Type B pancreatic cell (in vitro differentiated cells): ENCODE measurements around the gene NIP7. TPM values are rescaled to one million over a fixed set of nuclear protein-coding genes. Genes with fewer than 3 reads are reported as not detected.

ENCODE experiments used
- DNase-seq: peaks from one replicate; pipeline ENCODE4 v3.0.0; 2021; ENCODE audit warnings: mixed read lengths; ENCODE audit not compliant: unreplicated experiment; ENCODE audit errors: extremely low spot score
- H3K27ac Mint-ChIP-seq: 2 replicates; pipeline ENCODE4 v1.8.0; 2021; ENCODE audit warnings: mild to moderate bottlenecking, mixed read lengths
- H3K27me3 Mint-ChIP-seq: 2 replicates; pipeline ENCODE4 v1.8.0; 2021; ENCODE audit warnings: mixed read lengths
- H3K36me3 Mint-ChIP-seq: 2 replicates; pipeline ENCODE4 v1.8.0; 2021; ENCODE audit warnings: mixed read lengths
- H3K4me1 Mint-ChIP-seq: one replicate; pipeline ENCODE4 v1.8.0; 2021; ENCODE audit warnings: mixed read lengths; ENCODE audit not compliant: unreplicated experiment
- H3K4me3 Mint-ChIP-seq: 2 replicates; pipeline ENCODE4 v1.8.0; 2021; ENCODE audit warnings: mild to moderate bottlenecking, mixed read lengths
- H3K9me3 Mint-ChIP-seq: 2 replicates; pipeline ENCODE4 v1.8.0; 2021; ENCODE audit warnings: mixed read lengths
- CTCF ChIP-seq: fragments of 200-600 bp; sonication (generic); conservative IDR thresholded peaks from 2 replicates; pipeline ENCODE4 v1.5.0; 2021; ENCODE audit warnings: antibody characterized with exemption, mild to moderate bottlenecking
- total RNA-seq: library from RNA; stranded (reverse); gene quantifications from 2 replicates; pipeline ENCODE4 v1.2.1, GENCODE V29; 2021; ENCODE audit warnings: low replicate concordance

The NIP7 gene
- total RNA-seq, 1 donor from 2014 or later, result 33.2 TPM

- Mint-ChIP-seq H3K4me1 (peaks cover 14% of the 10 kb centered on the region), H3K9me3 (no peaks in the 10 kb centered on the region), H3K4me3 (no peak overlapping the region), H3K27me3 (no peaks in the 10 kb centered on the region), H3K27ac (no peak overlapping the region), H3K36me3 (peaks cover 7% of the 10 kb centered on the region)
- no peak for DNase-seq
- TF ChIP-seq CTCF, result no peak
Measured at GRCh38 chr16:69315486-69316311, 23.9 kb upstream of the NIP7 start.

GRCh38 chr16:69316595-69317034, 23.0 kb upstream of the NIP7 start:
- Mint-ChIP-seq H3K27ac (no peak overlapping the region), H3K4me3 (no peak overlapping the region), H3K27me3 (no peaks in the 10 kb centered on the region), H3K9me3 (no peaks in the 10 kb centered on the region), H3K36me3 (peaks cover 13% of the 10 kb centered on the region), H3K4me1 (peaks cover 13% of the 10 kb centered on the region)
- TF ChIP-seq CTCF, result no peak
- DNase-seq, result no peak

- Mint-ChIP-seq H3K36me3 (peaks cover 17% of the 10 kb centered on the region), H3K4me3 (no peak overlapping the region), H3K27ac (no peak overlapping the region), H3K9me3 (no peaks in the 10 kb centered on the region), H3K4me1 (peaks cover 5% of the 10 kb centered on the region), H3K27me3 (no peaks in the 10 kb centered on the region)
- DNase-seq, result no peak
- no peak for TF ChIP-seq CTCF
Measured at GRCh38 chr16:69318177-69318910, 21.2 kb upstream of the NIP7 start.

GRCh38 chr16:69318911-69319289, 20.7 kb upstream of the NIP7 start:
- H3K27ac Mint-ChIP-seq, result peak overlapping the region; percentile 23
- H3K4me3 Mint-ChIP-seq, result no peak overlapping the region
- DNase-seq, result no peak
- no peaks in the 10 kb centered on the region for H3K27me3 Mint-ChIP-seq
- H3K4me1 Mint-ChIP-seq, result no peaks in the 10 kb centered on the region
- peaks cover 16% of the 10 kb centered on the region for H3K36me3 Mint-ChIP-seq
- no peaks in the 10 kb centered on the region for H3K9me3 Mint-ChIP-seq
- TF ChIP-seq CTCF, result no peak

GRCh38 chr16:69319381-69319780, 20.2 kb upstream of the NIP7 start:
- TF ChIP-seq CTCF, result no peak
- H3K27ac Mint-ChIP-seq, result peak overlapping the region; percentile 23
- H3K4me1 Mint-ChIP-seq, result no peaks in the 10 kb centered on the region
- H3K27me3 Mint-ChIP-seq, result no peaks in the 10 kb centered on the region
- H3K4me3 Mint-ChIP-seq, result no peak overlapping the region
- no peaks in the 10 kb centered on the region for H3K9me3 Mint-ChIP-seq
- no peak for DNase-seq
- H3K36me3 Mint-ChIP-seq, result peaks cover 16% of the 10 kb centered on the region
